Glomerular visceral epithelial cell (primary cell): ENCODE data around the gene AHDC1.
"Not testable (repeated sequence)": the region's sequence is repeated elsewhere in the genome, so short reads cannot be mapped to it uniquely, and the experiment has no call there.

Experiments
- DNase-seq: peaks from one replicate; pipeline ENCODE4 v3.0.0-alpha.2; 2016; ENCODE audit errors: extremely low spot score

AHDC1 gene

DNA sequence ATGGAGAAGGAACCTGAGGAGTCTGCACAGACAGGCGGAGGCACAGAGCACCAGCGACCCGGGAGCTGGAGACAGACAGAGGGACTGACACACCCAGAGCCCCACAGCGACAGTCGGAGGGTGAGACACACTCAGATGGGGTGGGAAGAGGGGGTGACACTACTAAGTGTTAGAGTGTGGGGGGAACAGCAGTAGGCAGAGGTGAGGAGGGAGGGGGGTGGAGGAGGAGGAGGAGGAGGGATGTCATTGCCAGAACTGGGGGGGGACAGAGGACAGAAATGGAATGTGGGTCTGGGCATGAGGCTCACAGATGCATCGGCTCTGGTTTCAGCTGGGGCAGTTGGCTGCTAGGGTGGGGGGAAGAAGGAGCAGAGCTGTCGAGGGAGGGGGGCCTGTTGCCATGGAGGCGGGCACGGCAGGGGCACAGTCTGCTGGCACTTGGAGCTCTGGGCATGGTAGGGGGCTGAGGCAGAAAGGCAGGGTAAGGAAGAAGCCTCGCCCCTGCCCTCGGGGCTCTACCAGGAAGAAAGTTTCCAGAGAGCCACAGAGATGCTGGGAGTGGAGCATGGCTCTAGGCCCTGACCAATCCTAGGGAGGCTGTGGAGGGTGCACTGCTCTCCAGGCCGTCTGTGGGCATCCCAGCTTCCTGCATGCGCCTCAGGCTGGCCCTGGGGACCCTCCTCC, 37.3 kb downstream of the AHDC1 start:
- no peak for DNase-seq

DNA sequence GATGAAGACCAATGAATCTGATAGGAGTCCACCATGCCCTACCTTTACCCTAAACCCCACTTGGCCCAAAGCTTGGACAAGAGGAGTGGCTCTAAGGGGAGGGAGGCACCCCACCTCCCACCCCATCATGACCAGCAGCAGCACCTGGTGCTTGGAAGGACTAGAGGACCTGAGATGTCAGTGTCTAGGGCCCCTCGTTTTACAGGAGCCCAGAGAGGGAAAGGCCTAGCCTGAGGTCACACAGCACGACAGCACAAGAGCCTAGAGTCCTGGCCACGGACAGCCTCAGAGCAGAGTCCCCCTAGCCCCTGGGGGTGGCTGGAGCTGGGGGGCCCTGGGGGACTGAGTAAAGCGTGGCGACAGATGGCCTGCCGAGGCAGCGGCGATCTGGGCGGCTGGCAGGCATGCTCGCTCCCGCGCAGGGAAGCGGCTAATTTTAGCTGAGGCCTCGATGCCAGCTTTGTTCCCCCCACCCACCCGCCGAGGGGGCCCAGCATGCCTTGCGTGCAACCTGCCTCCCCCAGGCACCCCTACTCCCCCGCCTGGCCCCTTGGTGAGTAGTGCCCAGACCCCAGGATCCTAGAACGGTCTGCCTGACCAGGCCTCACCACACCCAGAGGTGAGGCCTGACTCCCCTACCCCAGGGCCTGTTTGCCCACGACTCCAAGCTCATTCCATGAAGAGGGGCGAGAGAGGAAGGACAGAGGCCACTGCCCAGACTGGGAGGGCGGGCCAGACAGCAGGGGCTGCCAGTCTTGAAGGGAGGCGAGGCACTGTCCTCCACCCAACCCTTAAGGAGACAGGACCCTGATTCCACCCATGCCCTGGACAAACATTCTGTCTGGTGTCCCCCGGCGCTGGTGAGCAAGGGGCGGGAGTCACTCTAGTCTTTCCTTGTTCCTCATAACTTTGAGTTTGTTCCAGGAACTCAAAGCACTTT, 39.0 kb downstream of the AHDC1 start:
- DNase-seq, result no peak

DNA sequence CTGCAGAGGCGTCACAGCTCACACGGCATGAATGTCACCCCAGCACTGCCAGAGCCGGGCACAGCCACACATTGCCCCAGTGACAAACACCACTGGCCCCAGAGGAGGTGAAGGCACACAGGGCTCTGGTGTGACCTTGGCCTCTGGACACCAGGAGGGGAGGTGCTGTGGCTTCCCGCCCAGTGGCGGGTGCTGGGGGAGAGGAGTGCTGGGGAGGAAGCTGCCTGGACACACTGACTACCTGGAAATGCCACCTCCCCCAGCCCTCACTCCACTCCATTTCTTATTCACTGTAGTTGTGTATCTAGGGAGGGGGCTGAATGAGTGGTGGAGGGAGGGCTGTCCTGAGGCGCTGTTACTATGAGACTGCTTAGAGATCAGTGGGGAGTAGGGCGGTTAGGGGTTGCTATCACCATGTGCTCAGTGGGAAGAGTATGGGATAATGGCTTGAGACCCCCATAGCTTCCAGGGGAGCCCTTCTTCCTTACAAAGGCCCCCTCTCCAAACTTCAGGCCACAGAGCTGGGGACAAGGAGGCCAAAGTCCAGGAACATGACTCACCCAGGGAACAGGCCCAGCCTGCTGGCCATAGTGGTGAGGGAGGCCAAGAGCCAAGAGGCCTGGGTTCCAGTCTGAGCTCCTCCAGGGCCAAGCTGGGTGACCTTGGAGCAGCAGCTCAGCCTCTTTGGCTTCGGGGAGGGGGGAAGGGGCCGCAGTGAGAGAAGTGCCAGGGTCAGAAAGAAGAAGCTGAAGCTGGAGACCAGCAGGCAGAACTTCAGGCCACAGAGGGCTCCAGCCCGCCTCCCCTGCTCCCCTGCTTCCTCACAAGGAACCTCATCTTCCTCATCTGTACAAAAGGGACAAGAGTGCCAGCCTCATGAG, 40.1 kb downstream of the AHDC1 start:
- peak; percentile 40 for DNase-seq

DNA sequence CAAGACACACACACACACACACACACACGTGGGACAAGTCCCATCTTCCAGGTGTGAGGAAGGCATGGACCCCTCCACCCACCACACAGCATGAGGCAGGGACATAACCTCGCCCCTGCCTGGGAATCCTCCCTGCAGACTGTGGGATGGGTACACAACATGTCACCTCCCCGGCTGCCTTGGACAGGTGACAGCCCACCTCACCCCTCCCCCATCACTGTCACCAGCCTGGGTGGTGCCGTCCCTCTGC, 40.7 kb downstream of the AHDC1 start:
- no peak for DNase-seq

DNA sequence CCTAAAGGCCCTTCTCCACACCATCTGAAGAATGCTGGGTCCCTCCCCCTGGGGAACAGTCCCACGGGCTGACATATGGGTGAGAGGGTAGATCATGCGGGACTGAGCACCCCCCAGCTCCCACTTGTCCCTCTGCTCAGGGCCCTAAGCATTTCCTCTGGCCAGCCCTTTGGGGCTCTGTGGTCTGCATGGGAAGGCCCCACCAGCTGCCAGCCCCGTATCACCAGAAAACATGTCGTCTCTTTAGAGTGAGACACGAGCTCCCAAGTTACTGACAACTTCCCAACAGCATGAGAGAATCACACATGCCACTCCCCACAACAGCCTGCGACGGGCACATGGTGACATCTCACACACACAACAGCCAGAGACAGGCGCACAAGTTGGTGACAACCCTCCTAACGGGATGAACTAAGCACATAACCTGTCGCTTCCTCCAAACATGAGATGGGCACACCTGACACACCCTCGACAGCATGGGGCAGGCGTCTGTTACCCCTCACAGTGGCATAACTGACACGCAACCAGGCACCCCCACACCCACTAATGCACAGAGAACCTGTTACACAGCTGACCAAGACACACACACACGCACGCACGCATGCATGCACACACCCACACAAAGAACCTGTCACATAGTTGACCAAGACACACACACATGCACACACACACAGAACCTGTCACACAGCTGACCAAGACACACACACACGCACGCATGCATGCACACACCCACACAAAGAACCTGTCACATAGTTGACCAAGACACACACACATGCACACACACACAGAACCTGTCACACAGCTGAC, 41.2 kb downstream of the AHDC1 start:
- no peak for DNase-seq

DNA sequence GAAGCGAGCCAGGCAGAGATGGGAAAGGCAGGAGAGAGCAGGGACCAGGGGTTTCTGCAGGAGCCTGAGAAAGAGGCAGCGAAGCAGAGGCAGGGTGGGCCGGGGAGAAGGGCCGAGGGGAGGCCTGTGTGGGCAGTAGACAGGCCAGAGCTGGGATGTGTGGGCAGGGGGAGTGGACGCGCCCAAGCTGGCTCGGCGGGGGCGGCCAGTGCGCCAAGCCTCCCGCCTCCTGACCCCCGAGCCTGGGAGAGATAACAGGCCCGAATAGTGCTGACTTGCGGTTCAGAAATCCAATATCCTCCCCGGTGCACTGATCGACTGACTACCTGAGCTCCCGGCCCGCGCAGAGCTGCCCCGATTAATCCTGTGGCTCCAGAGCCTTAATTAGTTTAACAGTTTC, 41.9 kb downstream of the AHDC1 start:
- no peak for DNase-seq

DNA sequence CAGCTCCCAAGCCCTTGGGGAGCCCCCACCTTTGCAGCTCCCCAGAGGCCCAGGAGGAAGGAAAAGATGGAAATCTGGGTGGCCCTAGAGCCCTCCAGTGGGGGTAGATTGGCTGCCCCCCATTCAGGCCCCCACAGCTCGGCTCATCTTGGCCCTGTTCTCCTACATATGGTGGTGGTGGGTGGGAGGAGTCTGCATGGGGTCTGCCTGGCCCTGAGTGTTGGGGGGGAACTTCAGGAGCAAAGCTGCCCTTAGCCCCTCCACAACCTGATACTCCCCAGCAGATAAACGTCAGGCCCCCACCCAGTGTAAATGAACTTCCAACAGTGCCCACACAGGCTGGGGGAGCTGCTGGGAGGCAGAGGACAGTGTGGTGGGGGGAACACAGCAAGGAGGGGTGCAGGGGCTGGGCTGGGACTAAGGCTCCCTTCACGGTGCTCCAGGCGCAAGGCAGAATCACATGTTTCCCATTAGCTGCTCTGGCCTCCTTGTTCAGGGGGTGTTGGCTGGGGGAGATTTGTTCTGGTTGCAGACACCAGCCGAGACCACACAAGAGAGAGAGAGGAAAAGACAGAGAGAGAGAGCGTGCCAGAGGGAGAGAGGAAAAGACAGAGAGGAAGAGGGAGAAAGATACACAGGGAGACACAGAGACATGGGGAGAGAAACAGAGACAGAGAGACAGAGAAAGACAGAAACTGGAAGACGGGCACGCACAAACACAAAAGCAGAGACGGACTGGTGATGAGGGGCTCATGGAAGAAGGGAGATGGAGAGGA, 42.6 kb downstream of the AHDC1 start:
- DNase-seq, result no peak

DNA sequence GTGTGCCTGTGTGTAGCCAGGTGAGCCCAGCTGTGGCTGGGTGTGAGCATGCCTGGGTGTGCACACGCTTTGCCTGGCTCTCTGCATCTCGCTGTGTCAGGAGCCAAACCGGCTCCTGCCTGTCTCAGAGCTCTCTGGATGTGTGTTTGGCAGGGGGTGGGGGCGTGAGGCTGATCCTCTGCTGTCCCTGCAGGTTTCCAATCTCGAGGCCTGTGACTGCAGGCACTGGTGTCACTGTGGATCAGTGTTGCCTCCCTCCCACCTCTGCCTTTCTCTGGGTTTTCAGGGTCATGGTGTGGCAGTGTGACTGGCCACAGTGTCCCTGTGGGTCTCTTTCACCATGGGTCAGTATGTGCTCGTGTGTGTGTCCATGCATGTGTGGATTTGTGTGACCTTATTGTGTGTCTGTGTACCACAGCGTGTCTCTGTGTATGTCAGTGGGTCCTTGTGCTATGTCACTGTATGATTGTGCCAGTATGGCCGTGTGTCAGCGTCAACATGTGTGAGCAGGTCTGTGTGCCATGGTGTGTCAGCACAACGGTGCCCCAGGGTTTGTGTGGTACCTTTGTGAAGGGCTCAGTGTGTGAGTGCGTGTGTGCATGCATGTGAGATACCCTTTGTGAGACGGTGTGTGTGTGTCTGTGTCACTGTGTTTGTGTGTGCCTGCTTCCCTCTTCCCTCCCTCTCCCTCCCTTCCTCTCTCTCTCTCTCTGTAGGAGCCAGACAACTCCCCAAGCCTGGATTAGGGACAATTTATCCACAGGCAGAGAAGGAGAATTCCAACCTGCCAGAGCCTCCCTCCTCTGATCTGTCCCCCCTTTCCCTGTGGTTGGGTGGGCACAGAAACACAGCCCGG, 43.4 kb downstream of the AHDC1 start:
- no peak for DNase-seq

DNA sequence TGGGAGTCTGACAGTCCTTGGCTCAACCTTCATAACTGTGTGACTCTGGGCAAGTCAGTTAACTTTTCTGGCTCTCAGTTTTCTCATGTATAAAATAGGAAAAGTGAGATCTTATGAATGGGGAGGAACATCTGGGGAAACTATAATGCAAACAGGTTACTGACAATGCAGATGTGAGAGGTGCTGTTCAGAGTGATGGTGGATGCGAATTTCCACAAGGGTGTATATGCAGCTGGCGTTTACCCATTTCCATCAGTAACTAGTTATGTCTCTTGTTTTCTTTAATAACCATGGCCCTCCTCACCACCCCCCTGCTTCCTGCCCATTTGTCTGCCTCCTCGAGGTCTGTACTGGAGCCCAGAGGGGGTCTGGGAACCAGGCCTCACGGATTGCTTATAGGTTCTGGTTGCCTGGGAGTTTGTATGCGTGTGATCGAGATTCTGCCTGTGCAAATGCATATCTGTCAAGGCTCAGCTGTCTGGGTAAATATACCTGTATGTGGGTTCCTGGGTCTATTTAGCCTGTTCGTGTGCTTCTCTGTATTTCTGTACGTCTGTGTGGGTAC, 44.4 kb downstream of the AHDC1 start:
- DNase-seq, result no peak

DNA sequence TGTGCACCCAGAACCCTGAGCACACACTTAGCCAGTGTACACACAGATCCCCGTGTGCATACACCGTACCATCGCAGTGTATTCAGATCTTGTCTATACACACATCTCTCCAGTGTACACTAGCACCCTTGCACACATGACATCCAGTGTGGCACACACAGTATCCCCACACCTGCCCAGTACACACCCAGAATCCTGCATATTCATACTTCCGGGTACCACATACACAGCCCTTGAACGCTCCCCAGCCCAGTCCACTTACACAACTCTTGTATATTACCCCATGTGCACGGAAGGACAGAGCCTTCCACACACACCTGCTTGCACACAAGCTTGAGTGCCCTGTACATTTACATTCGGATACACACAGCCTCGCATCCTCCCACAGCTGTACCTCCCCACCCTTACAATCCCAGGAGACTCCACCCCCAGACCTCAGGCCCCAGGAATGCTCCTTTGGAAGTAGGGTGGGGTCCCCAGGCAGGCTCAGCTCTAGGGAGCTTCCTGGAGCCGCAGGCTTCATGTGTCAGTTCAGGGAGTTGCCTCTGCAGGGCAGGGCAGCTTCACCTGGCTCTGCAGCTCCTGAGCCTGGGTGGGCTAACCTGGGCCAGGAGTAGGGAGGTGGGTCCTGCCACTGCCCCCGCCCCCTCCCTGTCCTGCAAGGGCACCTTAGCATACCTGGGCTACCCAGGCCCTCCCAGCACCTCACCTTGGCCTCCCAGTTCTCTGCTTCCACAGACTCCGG, 46.2 kb downstream of the AHDC1 start:
- no peak for DNase-seq

DNA sequence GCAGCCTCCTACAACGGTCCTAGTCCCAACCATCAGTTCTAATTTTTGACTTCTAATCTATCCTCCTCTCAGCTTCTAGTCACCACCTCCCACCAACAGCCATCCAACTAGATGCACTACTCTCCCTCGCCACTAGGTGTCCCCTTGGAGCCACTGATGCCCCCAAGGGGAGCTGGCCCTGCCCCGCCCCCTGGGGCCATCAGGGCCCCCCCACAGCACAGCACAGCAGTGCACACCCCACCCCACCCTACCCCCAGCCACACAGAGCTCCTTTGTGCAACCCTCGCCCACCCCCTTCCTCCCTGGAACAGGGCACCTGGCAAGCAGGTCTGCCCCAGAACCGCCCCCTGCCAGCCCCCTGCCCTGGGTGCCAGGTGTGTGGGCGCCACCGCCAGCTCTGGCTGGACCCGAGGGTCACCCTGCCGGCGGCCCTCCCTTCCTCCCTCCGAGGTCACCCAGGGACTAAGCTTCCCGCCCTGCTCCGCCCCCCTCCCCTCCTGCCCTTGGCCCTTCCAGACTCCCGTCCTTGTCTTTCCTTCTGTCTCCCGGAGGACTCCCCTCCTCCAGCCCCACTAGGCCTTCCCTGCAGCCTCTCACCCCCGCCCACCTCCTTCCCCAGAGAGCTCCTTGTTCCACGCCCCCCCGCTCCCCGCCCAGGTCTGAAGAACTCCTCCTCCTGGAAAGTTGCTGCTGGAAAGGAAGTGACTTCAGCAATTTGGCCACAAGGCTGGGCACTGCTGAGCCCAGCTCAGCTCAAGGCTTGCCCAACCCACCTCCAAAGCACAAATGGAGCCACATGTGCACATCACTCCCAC, 47.0 kb downstream of the AHDC1 start:
- DNase-seq, result peak; percentile 96

DNA sequence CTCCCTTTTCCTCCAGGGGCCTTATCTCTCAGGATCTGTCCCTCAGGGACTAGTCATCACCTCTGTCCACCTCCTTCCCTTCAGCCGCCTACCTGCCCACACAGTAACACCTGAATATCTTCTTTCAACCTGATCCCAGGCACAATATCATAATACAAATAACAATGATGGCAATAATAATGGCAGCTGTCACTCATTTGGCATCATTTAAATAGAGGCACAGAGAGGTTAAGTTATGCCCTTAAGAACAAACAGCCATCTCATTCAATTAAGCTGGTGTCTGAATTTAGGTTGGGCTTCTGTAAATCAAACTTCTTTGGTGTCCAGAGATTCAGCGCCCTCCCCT, 47.5 kb downstream of the AHDC1 start:
- DNase-seq, result no peak

DNA sequence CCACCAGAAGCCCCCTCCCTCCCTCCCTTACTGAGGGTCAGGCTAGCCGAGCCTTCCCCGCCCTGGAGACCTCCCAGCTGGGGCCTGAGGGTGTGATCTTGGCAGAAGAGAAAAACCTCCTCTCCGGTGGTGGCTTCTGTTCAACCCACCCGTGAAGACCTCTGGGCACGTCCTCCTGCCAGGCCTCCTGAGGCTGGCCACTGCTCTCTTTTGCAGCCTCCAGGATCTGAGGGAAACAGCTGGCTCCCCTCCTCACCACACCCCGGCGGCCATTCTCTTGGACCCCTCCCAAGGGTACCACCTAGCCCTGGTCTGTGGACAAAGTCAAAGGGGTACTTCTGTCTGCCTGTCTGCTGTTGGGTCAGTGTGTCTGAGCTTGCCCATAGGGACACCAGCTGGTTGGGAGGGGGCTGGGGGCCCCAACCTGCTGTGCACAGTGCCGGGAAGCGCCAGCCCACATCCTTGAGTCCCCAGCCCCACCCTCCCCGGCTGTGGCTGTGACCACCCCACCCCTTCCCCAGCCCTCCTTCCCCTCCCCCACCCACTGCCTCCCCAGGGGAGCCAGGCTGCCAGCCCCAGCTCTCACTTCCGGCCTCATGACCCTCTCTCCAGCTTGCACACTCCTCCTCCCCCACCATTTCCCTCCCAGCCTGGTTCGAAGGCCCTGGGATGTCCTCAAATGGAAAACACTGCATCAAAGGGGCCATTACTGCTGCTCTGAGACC, 48.1 kb downstream of the AHDC1 start:
- no peak for DNase-seq

DNA sequence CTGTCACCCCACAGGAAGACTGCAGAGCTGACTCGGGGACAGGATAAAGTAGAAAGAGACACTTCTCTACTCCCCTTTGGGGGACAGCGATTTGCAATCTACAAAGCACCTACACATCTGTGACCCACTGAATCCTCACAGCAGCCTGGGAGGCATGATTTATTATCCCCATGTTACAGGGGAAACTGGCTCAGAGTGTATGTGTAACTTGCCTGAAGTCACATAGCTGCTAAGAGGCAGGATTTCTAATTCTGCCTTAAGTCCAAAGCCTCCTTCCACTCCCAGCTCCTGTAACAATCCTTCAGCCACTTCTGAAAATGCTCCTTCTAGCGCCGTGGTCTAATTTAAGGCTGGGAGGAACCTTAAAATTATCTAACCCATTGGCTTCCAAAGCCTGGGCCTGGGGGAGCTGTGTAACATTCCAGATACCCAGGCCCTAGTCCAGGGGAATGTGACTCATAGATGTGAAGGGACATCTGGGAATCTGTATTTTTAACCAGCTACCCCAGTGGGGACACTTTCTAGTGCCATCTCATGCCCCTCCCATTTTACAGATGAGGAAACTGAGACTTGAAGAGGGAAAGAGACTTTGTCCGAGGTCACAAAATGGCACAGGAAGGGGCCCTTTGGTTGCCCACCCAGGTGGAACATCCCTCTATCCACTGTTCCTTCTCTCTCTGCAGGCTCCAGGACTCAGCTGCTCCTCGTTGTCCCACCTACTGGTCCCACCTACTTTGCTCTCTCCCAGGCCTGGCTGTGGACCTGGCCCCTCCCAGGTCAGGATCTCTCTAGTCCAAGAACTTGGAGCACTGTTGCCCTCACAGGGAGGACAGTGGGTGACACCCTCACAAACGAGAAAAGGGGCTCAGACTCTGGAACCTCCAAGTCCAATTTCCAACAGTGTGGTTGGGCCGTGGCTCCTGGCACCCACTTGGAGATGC, 48.9 kb downstream of the AHDC1 start:
- DNase-seq, result no peak

DNA sequence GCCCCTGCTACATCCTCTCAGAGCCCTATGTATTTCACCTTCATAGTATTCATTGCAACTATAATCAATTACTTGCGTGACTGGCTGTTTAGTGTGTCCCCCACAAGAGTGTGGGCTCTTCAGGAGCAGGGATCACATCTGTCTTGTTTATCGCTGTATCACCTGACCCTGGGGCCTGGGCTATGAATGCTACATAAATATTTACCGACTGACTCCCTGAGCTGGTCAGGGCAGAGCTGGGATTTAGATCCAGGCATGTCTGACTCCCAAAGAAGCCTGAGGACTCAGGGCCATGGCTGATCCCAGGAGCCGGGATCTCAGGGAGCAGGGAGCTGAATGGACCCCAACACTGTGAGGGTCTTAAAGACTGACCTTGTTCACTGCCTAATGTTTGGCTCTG, 49.7 kb downstream of the AHDC1 start:
- DNase-seq, result no peak

DNA sequence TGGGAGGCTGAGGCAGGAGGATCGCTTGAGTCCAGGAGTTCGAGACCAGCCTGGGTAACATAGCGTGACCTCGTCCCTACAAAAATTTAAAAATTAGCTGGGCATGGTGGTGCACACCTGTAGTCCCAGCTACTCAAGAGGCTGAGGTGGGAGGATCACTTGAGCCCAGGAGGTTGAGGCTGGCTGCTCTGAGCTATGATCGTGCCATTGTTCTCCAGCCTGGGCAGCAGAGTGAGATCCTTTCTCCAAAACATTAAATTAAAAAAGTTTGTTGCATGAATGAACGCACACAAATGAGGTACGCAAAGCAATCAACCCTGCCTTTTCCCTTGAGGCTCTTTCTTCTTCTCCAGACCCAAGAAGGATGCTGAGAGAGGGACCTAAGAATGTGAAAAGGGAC, 50.1 kb downstream of the AHDC1 start:
- not testable (repeated sequence) for DNase-seq
